Liver (tissue), 9 donors: ENCODE results near the gene MMP28. TPM values are rescaled to one million over a fixed set of nuclear protein-coding genes. Genes with fewer than 3 reads are reported as not detected.

Experiments used
- DNase-seq: peaks from one replicate; pipeline ENCODE4 v3.0.0-alpha.2; 2017; ENCODE audit warnings: low spot score
- H3K27ac ChIP-seq, 2 donors: one replicate each; pipeline ENCODE4 v1.7.0; 2013; ENCODE audit warnings: inconsistent platforms in 2 of 2, low read length in 2 of 2, control low read depth in 1 of 2, low read depth in 1 of 2, mild to moderate bottlenecking in 1 of 2
- H3K27me3 ChIP-seq, 4 donors: one replicate each; pipeline versions ENCODE4 v1.6.1 to v1.7.0; 2013; ENCODE audit warnings: low read length in 3 of 4, inconsistent platforms in 1 of 4, mild to moderate bottlenecking in 1 of 4, moderate library complexity in 1 of 4; ENCODE audit not compliant: control insufficient read depth in 4 of 4, insufficient read depth in 4 of 4
- H3K36me3 ChIP-seq, 4 donors: one replicate each; pipeline versions ENCODE4 v1.6.1 to v1.7.0; 2013; ENCODE audit warnings: low read length in 3 of 4, mild to moderate bottlenecking in 3 of 4, low read depth in 1 of 4, moderate library complexity in 1 of 4; ENCODE audit not compliant: control insufficient read depth in 4 of 4, insufficient read depth in 3 of 4
- H3K4me1 ChIP-seq, 4 donors: one replicate each; pipeline versions ENCODE4 v1.6.1 to v1.7.0; 2013; ENCODE audit warnings: low read length in 3 of 4, mild to moderate bottlenecking in 3 of 4, moderate library complexity in 1 of 4; ENCODE audit not compliant: control insufficient read depth in 4 of 4, insufficient read depth in 4 of 4
- H3K4me3 ChIP-seq, 3 donors: one replicate each; pipeline versions ENCODE4 v1.6.1 to v1.7.0; 2013; ENCODE audit warnings: low read length in 3 of 3, control low read depth in 1 of 3, low read depth in 1 of 3, mild to moderate bottlenecking in 1 of 3
- H3K9ac ChIP-seq, 2 donors: one replicate each; pipeline ENCODE4 v1.7.0; 2013; ENCODE audit warnings: low read length in 2 of 2, mild to moderate bottlenecking in 2 of 2, moderate library complexity in 2 of 2, control low read depth in 1 of 2, low read depth in 1 of 2
- H3K9me3 ChIP-seq, 4 donors: one replicate each; pipeline versions ENCODE4 v1.6.1 to v1.7.0; 2013; ENCODE audit warnings: low read length in 3 of 4; ENCODE audit not compliant: control insufficient read depth in 4 of 4
- ATF3 ChIP-seq: IDR thresholded peaks from 2 replicates; pipeline ENCODE4 v1.6.1; 2016; ENCODE audit warnings: antibody characterized with exemption
- CTCF ChIP-seq: fragments of 150-350 bp; IDR thresholded peaks from 2 replicates; pipeline ENCODE4 v1.5.1; 2017; ENCODE audit warnings: improper control_type of control experiment, low read depth, low read length; ENCODE audit not compliant: missing input control
- EGR1 ChIP-seq, 2 donors: IDR thresholded peaks; 2 replicates each; pipeline ENCODE4 v1.6.1; 2016 to 2018; ENCODE audit warnings: antibody characterized with exemption in 2 of 2, low read depth in 2 of 2
- FOXA1 ChIP-seq: IDR thresholded peaks from 2 replicates; pipeline ENCODE4 v1.6.1; 2016; ENCODE audit warnings: antibody characterized with exemption
- FOXA2 ChIP-seq: IDR thresholded peaks from 2 replicates; pipeline ENCODE4 v1.6.1; 2016; ENCODE audit warnings: antibody characterized with exemption
- GABPA ChIP-seq, 2 donors: IDR thresholded peaks in 1 of 2; conservative IDR thresholded peaks in 1 of 2; 2 replicates each; pipeline ENCODE4 v1.6.1; 2016; ENCODE audit warnings: antibody characterized with exemption in 2 of 2, mild to moderate bottlenecking in 1 of 2, moderate library complexity in 1 of 2
- HNF4A ChIP-seq, 2 donors: conservative IDR thresholded peaks; 2 replicates each; pipeline ENCODE4 v1.6.1; 2016; ENCODE audit warnings: antibody characterized with exemption in 2 of 2, mild to moderate bottlenecking in 2 of 2
- HNF4G ChIP-seq: IDR thresholded peaks from 2 replicates; pipeline ENCODE4 v1.6.1; 2016; ENCODE audit warnings: antibody characterized with exemption
- JUND ChIP-seq, 2 donors: IDR thresholded peaks; 2 replicates each; pipeline ENCODE4 v1.6.1; 2016; ENCODE audit warnings: antibody characterized with exemption in 2 of 2
- NR2F2 ChIP-seq: IDR thresholded peaks from 2 replicates; pipeline ENCODE4 v1.6.1; 2016; ENCODE audit warnings: antibody characterized with exemption
- RAD21 ChIP-seq, 2 donors: IDR thresholded peaks; 2 replicates each; pipeline ENCODE4 v1.6.1; 2016; ENCODE audit warnings: antibody characterized with exemption in 2 of 2, mild to moderate bottlenecking in 2 of 2
- REST ChIP-seq: IDR thresholded peaks from 2 replicates; pipeline ENCODE4 v1.6.1; 2016; ENCODE audit warnings: antibody characterized with exemption, mild to moderate bottlenecking
- RXRA ChIP-seq, 2 donors: IDR thresholded peaks; 2 replicates each; pipeline ENCODE4 v1.6.1; 2017 to 2018; ENCODE audit warnings: antibody characterized with exemption in 2 of 2, mild to moderate bottlenecking in 1 of 2
- SP1 ChIP-seq: IDR thresholded peaks from 2 replicates; pipeline ENCODE4 v1.6.1; 2018; ENCODE audit warnings: antibody characterized with exemption, mild to moderate bottlenecking
- TAF1 ChIP-seq: conservative IDR thresholded peaks from 2 replicates; pipeline ENCODE4 v1.6.1; 2016; ENCODE audit warnings: antibody characterized with exemption, mild to moderate bottlenecking
- YY1 ChIP-seq: IDR thresholded peaks from 2 replicates; pipeline ENCODE4 v1.6.1; 2016; ENCODE audit warnings: antibody characterized with exemption, mild to moderate bottlenecking
- ZBTB33 ChIP-seq: IDR thresholded peaks from 2 replicates; pipeline ENCODE4 v1.6.1; 2016; ENCODE audit warnings: antibody characterized with exemption
- whole genome bisulfite sequencing: extraction: QIAGEN DNeasy Blood & Tissue Kit; methylation state at CpG from one replicate; pipeline ENCODE4 v1.1.7; 2013; 5-methylcytosine and 5-hydroxymethylcytosine counted together
- polyA plus RNA-seq, 2 donors: library from polyadenylated mRNA; stranded (reverse) in 1 of 2; unstranded in 1 of 2; fragments of 200-250 nt in 1 of 2; fragments of >200 nt in 1 of 2; fragmentation: Nextera tagmentation in 1 of 2; extraction: Ambion mirVana in 1 of 2; gene quantifications; one replicate each; pipeline versions ENCODE4 v1.2.1 to v1.2.3, GENCODE V29; 2013 to 2015
- total RNA-seq, 2 donors: library from RNA; depleted of rRNA; stranded (reverse); fragments of >200 nt; gene quantifications; one replicate each; pipeline ENCODE4 v1.2.3, GENCODE V29; 2014
- TF ChIP-seq, protein P1 (sequence below): IDR thresholded peaks from 2 replicates; pipeline ENCODE4 v1.6.1; 2016; ENCODE audit warnings: antibody characterized with exemption
- donor health status: healthy.
- donor health status: healthy.
- donor health status: healthy.
- donor health status: healthy.
- donor health status: healthy.

Gene MMP28
- total and polyA plus RNA-seq, 4 donors, result 0.14 to 0.75 (median 0.44) TPM

DNA sequence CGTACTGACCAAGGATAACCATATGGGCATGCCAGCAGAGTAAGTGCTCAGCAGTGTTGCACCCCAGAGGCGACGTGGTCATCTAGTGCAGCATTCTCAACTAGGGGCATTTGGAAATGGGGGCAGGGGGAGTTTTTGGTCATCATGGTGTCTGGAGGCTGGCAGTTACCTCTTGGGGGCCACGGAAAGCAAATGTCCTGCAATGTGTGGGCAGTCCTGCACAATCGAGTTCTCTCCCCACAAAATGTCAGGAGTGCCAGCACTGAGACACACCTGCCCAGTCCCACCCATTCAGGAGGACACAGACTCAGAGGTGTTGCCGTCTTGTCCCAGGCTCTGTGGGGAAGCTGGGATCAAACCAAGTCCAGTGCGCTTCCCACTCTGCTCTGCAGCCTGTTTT lies 61.0 kb downstream of the MMP28 start:
- Histone ChIP-seq H3K4me3 (no peak overlapping the region), H3K36me3 (no peaks in the 10 kb centered on the region), H3K4me1 (peaks cover 0 to 9% (median 5%) of the 10 kb centered on the region in 4 donors), H3K9ac (no peak overlapping the region), H3K9me3 (no peaks in the 10 kb centered on the region), H3K27me3 (no peaks in the 10 kb centered on the region), H3K27ac (no peak overlapping the region)
- no peak for DNase-seq
- no peak for TF ChIP-seq JUND (IDR thresholded peaks at IDR 0.05)
- no peak for TF ChIP-seq RXRA (IDR thresholded peaks at IDR 0.05)
- no peak for TF ChIP-seq GABPA (IDR thresholded peaks at IDR 0.05 in 1 of 2, conservative IDR thresholded peaks at IDR 0.05 in 1 of 2)
- TF ChIP-seq CTCF, result no peak
- TF ChIP-seq ATF3, result no peak
- no peak for TF ChIP-seq FOXA2
- TF ChIP-seq HNF4A (conservative IDR thresholded peaks at IDR 0.05), result no peak
- no peak for TF ChIP-seq NR2F2
- TF ChIP-seq, protein P1, sequence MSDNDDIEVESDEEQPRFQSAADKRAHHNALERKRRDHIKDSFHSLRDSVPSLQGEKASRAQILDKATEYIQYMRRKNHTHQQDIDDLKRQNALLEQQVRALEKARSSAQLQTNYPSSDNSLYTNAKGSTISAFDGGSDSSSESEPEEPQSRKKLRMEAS, result no peak
- TF ChIP-seq TAF1, result no peak
- TF ChIP-seq SP1, result no peak
- TF ChIP-seq EGR1 (IDR thresholded peaks at IDR 0.05; ENCODE audit: low read depth in 2 of 2), result no peak
- TF ChIP-seq HNF4G, result no peak
- no peak for TF ChIP-seq FOXA1
- no peak for TF ChIP-seq RAD21 (IDR thresholded peaks at IDR 0.05)
- TF ChIP-seq ZBTB33, result no peak
- no peak for TF ChIP-seq YY1
- no peak for TF ChIP-seq REST
- WGBS, result 91% methylated on average over 7 of the region's 7 CpGs
